ENCODE measurements around the gene NECTIN4. TPM values are rescaled to one million over a fixed set of nuclear protein-coding genes. Genes with fewer than 3 reads are reported as not detected.
"Not testable (repeated sequence)": the region's sequence is repeated elsewhere in the genome, so short reads cannot be mapped to it uniquely, and the experiment has no call there.

NECTIN4 gene
- total RNA-seq, 2 experiments from 2014 or later: 0.12 to 0.16 TPM

DNA sequence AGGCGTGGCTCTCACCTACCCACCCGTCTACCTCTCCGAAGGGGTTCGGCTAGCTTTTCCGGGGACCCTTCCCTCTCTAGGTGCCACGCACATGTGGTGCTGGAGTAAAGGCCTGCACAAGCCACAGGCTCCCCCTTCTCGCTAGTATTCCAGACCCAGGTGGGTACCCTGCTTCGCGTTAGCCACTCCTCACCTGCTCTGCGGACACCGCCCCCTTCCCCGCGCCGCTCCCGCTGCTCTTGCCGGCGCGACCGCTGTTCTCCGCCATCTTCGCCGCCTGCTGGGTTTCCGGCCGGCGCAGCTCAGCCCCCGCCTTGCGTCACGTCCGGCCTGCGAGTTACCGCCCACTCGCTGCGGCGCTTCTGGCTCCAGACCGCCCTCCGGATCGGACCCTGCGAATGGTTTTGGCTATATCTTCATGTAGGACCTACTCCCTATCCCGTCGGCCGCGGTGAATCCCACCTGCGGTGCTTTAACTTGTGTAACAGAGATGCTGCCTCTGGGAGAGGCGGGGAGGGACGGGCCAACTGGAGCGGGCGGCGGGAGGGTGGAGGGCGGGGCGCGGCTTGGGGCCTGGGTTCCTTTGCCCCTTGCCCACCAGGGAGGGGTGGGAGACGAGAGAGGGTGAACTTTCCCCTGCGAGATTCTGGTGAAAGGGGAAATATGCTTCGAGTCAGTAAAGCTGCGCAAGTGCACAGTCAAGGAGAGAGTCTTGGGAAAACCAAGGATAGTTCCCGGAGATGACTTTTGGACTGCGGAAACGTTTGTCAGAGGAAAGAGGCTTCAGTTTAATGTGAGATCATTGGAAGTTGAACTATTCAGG, 28.6 kb upstream of the NECTIN4 start, which contains the start of the genes NIT1 and PFDN2:
TSS of gene NIT1 (plus strand) at position 347 of the 823 bp plus-strand sequence. CDS start at position 419, 72 bp downstream.
TSS of gene PFDN2 (minus strand) at position 279 of the 823 bp plus-strand sequence. CDS start at position 268, 11 bp downstream.
- Mint-ChIP-seq H3K4me1 (peaks cover 72% of the 10 kb centered on the region), H3K4me3 (peak within 1 kb of the TSS; percentile 93), H3K27me3 (no peaks in the 10 kb centered on the region), H3K36me3 (peaks cover 61% of the 10 kb centered on the region), H3K27ac (peak within 1 kb of the TSS; percentile 90), H3K9me3 (no peaks in the 10 kb centered on the region)
- DNase-seq: peak; percentile 92

DNA sequence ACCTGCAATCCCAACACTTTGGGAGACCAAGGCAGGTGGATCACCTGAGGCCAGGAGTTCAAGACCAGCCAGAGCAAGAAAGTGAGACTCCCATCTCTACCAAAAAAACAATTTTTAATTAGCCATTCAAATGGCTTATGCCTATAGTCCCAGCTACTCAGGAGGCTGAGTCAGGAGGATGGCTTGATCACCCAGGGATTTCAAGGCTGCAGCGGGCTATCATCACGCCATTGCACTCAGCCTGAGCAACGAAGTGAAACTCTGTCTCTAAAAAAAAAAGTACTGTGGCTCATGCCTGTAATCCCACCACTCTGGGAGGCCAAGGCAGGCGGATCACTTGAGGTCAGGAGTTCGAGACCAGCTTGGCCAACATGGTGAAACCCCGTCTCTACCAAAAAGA, 26.6 kb upstream of the NECTIN4 start:
- H3K4me1 Mint-ChIP-seq: peaks cover 72% of the 10 kb centered on the region
- peaks cover 56% of the 10 kb centered on the region for H3K36me3 Mint-ChIP-seq

DNA sequence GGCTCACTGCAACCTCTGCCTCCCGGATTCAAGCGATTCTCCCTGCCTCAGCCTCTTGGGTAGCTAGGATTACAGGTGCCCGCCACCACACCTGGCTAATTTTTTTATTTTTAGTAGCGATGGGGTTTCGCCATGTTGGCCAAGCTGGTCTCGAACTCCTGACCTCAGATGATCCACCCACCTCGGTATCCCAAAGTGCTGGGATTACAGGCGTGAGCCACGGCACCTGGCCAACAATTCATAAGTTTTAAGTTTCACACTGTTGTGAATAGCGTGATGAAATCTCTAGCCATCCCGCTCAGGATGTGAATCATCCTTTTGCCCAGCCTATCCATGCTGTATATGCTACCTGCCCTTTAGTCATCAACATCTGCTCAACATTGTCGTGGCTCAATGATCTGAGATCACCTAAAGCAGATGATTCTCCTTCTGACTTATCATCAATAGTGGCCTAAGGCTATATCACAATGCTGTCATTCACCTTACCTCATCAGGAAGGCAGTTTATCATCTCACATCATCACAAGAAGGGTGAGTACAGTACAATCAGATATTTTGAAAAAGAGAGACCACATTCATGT, 25.9 kb upstream of the NECTIN4 start:
- Mint-ChIP-seq H3K27me3 (no peaks in the 10 kb centered on the region), H3K4me3 (peak overlapping the region; percentile 93), H3K9me3 (no peaks in the 10 kb centered on the region), H3K4me1 (peaks cover 67% of the 10 kb centered on the region), H3K36me3 (peaks cover 52% of the 10 kb centered on the region), H3K27ac (peak overlapping the region; percentile 90)
- DNase-seq: peak; percentile 47

More for the DNA sequence above, 26.6 kb upstream of the NECTIN4 start:
- not testable (repeated sequence) for H3K9me3 Mint-ChIP-seq, H3K27me3 Mint-ChIP-seq, DNase-seq
- Mint-ChIP-seq H3K27ac (peak overlapping the region; percentile 90), H3K4me3 (peak overlapping the region; percentile 93)

DNA sequence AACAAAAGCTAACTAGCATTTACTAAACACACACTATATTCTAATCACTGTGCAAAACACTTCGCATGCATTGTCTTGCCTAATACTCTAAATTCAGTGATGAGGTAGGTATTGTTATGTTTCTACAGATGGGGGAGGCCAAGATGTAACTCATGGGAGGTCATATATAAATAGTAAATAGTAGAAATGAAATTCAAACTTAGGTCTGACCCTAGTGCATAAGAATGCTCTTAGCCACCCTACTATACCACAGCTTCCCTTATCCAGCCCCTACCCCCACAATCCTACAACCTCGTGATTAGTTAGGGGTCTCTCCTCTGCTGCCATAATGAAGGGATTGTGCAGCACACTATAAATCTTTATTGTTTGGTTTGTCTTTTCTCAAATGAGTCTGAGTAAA, 25.2 kb upstream of the NECTIN4 start:
- Mint-ChIP-seq H3K36me3 (peaks cover 47% of the 10 kb centered on the region), H3K27me3 (no peaks in the 10 kb centered on the region), H3K4me3 (peak overlapping the region; percentile 11), H3K4me1 (peaks cover 60% of the 10 kb centered on the region), H3K27ac (peak overlapping the region; percentile 90), H3K9me3 (no peaks in the 10 kb centered on the region)
- DNase-seq: no peak

DNA sequence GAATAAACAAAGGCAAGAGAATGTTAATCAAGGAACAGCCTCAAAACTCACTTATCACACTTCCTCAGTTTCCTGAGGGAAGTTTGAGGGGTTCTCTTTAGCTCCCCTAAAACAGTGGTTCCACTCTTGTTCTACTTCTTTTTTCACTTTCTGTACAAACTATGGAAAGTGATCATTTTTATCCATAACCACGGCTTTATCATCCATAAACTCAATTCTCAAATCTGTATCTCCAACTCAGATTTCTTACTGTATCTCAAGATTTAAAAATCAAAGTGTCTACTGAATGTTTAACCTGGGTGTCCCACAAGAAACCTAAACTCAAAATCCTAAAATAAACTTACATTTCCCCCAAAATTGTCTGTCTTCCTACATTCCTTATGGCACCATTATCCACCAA, 24.6 kb upstream of the NECTIN4 start:
- peaks cover 45% of the 10 kb centered on the region for H3K36me3 Mint-ChIP-seq
- no peaks in the 10 kb centered on the region for H3K9me3 Mint-ChIP-seq
- H3K27me3 Mint-ChIP-seq: no peaks in the 10 kb centered on the region
- H3K4me3 Mint-ChIP-seq: no peak overlapping the region
- peak overlapping the region; percentile 54 for H3K27ac Mint-ChIP-seq
- DNase-seq: no peak
- peaks cover 54% of the 10 kb centered on the region for H3K4me1 Mint-ChIP-seq

DNA sequence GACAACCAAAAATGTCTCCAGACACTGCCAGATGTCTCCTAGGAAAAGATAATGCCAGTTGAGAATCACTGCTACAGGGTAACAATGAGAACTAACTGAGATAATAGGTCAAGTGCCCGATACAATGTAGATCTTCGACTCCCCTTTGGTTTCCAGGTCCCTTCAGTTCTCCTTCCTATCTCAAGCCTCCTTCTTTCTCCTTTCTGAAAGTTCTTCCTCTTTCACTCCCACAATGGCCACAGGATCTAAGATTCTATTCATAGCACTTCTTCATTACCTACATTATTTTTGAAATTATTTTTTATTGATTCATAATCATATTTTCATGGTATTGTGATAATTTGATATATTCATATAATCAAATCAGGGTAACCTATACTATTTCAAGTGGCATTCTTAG, 22.2 kb upstream of the NECTIN4 start:
- Mint-ChIP-seq H3K4me1 (peaks cover 47% of the 10 kb centered on the region), H3K27ac (no peak overlapping the region), H3K4me3 (no peak overlapping the region), H3K36me3 (peaks cover 42% of the 10 kb centered on the region), H3K9me3 (no peaks in the 10 kb centered on the region), H3K27me3 (no peaks in the 10 kb centered on the region)
- DNase-seq: no peak

DNA sequence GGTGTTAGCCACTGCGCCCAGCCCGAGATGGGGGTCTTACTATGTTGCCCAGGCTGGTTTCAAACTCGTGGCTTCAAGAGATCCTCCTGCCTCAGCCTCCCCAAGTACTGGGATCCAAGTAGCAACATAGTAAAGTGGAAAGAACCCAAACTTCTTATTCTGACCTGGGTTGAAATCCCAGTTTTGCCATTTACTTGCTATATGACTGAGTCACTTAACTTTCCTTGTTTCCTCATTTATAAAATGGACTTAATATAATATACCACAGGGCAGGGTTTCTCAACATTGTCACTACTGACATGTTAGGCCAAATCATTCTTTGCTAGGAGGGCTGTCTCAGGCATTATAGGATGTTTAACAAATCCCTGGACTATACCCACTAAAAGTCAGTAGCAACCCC, 21.8 kb upstream of the NECTIN4 start:
- Mint-ChIP-seq H3K4me1 (peaks cover 45% of the 10 kb centered on the region), H3K27ac (no peak overlapping the region), H3K4me3 (no peak overlapping the region), H3K36me3 (peaks cover 42% of the 10 kb centered on the region), H3K27me3 (no peaks in the 10 kb centered on the region), H3K9me3 (peaks cover 1% of the 10 kb centered on the region)
- DNase-seq: no peak

DNA sequence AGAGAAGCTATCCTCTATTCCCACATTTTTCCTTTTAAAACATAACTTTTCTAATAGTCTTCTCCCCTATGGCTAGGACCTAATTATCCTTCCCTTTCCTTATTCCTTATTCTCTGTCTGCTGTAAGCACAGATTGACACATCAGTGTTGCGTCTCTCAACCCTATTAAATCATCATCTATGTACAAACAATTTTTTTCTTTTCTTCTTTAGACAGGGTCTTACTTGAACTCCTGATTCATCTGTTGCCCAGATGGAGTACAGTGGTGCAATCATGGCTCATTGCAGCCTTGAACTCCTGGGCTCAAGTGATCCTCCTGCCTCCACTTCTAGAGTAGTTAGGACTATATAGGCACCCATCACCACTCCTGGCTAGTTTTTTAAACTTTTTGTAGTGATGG, 17.1 kb upstream of the NECTIN4 start:
- no peak overlapping the region for H3K4me3 Mint-ChIP-seq
- H3K27ac Mint-ChIP-seq: no peak overlapping the region
- H3K27me3 Mint-ChIP-seq: no peaks in the 10 kb centered on the region
- no peak for DNase-seq
- peaks cover 22% of the 10 kb centered on the region for H3K4me1 Mint-ChIP-seq
- H3K36me3 Mint-ChIP-seq: peaks cover 24% of the 10 kb centered on the region
- H3K9me3 Mint-ChIP-seq: peaks cover 1% of the 10 kb centered on the region

DNA sequence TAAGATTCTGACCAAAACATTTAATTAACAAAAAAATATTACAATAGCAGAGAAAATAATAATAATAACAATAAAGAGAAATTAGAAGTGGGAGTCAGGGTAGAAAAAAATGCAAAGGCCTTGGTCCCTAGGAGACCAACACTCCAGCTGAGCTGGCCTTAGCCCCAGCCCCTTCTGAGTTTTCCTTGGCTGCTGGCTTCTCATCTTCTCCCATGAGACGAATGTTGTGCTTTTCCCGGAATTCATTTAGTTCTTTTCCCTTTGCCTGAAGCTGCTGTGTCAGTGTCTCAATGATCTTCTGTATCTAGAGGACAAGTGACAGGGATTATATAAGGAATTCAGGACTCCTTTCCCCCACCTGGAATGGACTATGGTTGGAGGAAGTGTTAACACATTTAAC, 11.2 kb upstream of the NECTIN4 start:
- Mint-ChIP-seq H3K36me3 (peaks cover 19% of the 10 kb centered on the region), H3K9me3 (no peaks in the 10 kb centered on the region), H3K4me1 (peaks cover 49% of the 10 kb centered on the region), H3K27me3 (no peaks in the 10 kb centered on the region), H3K27ac (no peak overlapping the region), H3K4me3 (no peak overlapping the region)
- DNase-seq: no peak

DNA sequence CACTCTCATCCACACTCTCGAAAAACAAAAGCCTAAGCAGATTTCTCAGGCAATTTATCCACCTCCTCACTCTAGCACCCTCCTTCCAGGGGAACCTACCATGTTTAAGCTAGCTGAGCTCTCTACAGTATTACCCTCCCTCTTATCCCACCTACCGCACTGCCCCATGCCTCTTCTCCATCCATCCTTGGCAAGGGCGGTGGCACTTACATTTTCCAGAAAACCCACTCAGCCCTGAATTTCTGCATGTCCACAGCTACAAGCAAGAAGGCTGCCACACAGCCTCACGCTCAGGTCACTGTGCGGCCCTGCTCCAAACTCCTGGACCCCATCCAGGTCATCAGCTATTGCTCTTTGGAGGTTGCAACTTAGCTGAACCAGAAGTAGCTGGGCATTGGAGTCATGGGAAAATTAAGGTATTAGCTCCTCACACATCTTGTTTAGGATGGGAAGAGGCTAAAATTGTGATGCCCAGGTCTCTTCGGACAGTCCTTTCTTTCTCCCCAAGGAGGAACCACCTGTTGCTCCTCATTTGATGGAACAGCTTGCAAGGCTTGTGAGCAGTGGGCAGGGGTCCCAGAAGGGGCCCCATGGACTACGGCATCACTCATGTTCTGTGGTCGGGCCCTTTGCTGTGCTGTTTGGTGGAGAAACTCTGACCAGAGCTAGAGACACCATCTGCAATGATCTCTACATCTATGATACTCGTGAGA, 9.9 kb upstream of the NECTIN4 start:
- no peak overlapping the region for H3K27ac Mint-ChIP-seq
- H3K36me3 Mint-ChIP-seq: peaks cover 15% of the 10 kb centered on the region
- H3K4me3 Mint-ChIP-seq: peak overlapping the region; percentile 60
- no peaks in the 10 kb centered on the region for H3K9me3 Mint-ChIP-seq
- peaks cover 43% of the 10 kb centered on the region for H3K4me1 Mint-ChIP-seq
- DNase-seq: no peak
- no peaks in the 10 kb centered on the region for H3K27me3 Mint-ChIP-seq

DNA sequence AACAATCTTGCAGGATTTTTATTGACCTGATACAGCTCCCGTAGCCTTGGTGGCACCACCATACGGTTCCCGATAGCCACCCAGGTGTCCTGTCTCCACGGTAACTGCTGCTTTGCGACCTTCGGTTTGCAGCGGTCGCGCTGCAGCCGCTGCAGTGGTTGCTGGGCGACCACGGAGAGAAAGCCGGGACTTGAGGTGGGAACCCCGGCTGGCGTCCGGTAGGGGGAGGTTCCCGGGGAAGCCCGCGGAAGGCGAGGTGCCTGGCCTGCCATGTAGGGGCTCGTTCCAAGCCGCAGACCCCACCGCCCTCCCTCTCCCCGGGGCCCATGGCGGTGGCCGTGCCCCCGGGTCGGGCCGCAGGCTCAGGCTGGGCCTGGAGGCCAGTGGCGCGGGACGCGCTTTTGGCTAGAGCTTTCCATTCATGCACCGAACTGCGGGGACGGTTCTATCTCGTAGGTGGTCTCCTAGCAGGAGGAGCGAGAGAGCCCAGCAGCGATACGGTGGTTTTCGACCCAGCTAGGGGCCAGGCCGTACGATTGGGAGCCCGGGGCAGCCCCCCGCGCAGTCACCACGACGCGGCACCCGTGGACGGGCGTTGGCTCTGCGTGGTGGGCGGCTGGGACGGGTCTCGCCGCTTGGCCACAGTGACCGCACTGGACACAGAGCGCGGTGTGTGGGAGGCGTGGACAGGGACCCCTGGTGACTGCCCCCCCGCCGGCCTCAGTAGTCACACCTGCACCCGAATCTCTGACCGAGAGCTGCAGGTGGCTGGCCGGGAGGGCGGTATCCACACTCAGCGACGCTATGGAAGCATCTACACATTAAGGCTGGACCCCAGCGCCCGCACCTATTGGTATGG, 9.1 kb upstream of the NECTIN4 start, which contains the start of gene KLHDC9:
TSS of gene KLHDC9 (plus strand) at position 152 of the 859 bp plus-strand sequence. CDS start at position 327, 175 bp downstream.
- DNase-seq: peak; percentile 84
- peaks cover 42% of the 10 kb centered on the region for H3K4me1 Mint-ChIP-seq

DNA sequence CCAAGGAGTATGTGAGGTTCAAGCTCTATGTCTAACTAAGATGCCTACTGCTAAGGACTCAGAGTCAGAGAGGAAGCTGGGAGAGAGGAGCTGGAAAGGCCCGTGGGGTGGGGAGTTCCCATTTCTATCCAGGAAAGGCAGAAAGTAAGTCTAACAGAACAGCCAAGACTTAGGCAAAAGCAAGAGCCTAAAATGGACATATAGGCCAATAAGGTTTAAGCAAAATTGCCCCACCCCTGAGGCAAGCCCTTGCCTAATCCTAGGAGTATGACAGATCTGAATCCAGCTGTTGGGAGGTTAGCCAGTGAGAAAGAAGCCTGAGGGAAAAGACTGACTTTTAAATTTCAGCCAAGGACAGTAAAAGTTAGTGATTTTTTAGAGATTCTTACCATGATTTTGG, 7.2 kb upstream of the NECTIN4 start:
- H3K27me3 Mint-ChIP-seq: no peaks in the 10 kb centered on the region
- no peak for DNase-seq
- H3K27ac Mint-ChIP-seq: no peak overlapping the region
- H3K9me3 Mint-ChIP-seq: no peaks in the 10 kb centered on the region
- H3K4me1 Mint-ChIP-seq: peaks cover 60% of the 10 kb centered on the region
- H3K4me3 Mint-ChIP-seq: no peak overlapping the region
- peaks cover 13% of the 10 kb centered on the region for H3K36me3 Mint-ChIP-seq

More for the DNA sequence above, 9.1 kb upstream of the NECTIN4 start, which contains the start of gene KLHDC9:
- H3K27me3 Mint-ChIP-seq: no peaks in the 10 kb centered on the region
- no peaks in the 10 kb centered on the region for H3K9me3 Mint-ChIP-seq
- peak within 1 kb of the TSS; percentile 77 for H3K4me3 Mint-ChIP-seq
- H3K36me3 Mint-ChIP-seq: peaks cover 13% of the 10 kb centered on the region
- peak within 1 kb of the TSS; percentile 73 for H3K27ac Mint-ChIP-seq

DNA sequence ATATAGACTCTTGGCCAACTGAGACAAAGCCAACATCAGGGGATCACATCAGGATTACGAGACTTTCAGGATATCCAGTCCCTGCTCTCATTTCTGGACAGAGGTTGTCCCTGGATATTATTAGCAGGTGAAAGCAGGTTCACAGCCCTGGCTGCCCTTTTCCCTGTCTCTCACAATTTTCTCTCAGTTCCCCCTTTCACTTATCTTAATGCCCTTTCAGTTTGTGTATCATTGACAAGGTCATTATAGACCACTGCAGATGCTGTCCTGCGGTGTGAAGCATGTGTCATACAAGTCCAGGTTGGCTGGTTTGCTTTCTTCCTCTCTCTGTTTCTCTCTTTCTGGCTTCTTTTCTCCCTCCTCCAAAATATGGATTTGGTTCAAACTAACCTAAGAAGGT, 6.7 kb upstream of the NECTIN4 start:
- peaks cover 65% of the 10 kb centered on the region for H3K4me1 Mint-ChIP-seq
- H3K36me3 Mint-ChIP-seq: peaks cover 9% of the 10 kb centered on the region
- H3K9me3 Mint-ChIP-seq: no peaks in the 10 kb centered on the region
- no peaks in the 10 kb centered on the region for H3K27me3 Mint-ChIP-seq
- DNase-seq: no peak
- no peak overlapping the region for H3K4me3 Mint-ChIP-seq
- no peak overlapping the region for H3K27ac Mint-ChIP-seq

DNA sequence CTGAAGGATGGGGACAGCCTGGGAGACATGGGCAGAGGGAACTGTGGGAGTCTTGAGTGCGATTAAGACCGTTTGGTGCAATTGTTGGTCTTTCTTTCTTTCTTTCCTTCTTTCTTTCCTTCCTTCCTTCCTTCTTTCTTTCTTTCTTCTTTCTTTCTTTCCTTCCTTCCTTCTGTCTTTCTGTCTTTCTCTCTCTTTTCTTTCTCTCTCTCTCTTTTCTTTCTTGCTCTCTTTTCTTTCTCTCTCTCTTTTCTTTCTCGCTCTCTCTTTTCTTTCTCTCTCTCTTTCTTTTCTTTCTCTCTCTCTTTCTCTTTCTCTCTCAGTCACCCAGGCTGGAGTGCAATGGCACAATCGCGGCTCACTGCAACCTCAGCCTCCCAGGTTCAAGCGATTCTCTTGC, 5.9 kb upstream of the NECTIN4 start:
- H3K27me3 Mint-ChIP-seq: no peaks in the 10 kb centered on the region
- no peak overlapping the region for H3K27ac Mint-ChIP-seq
- no peak for DNase-seq
- no peaks in the 10 kb centered on the region for H3K9me3 Mint-ChIP-seq
- no peak overlapping the region for H3K4me3 Mint-ChIP-seq
- H3K36me3 Mint-ChIP-seq: peaks cover 7% of the 10 kb centered on the region
- H3K4me1 Mint-ChIP-seq: peaks cover 66% of the 10 kb centered on the region
